Vagina (tissue), 2 donors: Measurements from ENCODE around the gene CD63. TPM values are rescaled to one million over a fixed set of nuclear protein-coding genes. Genes with fewer than 3 reads are reported as not detected.

Experiments used
- DNase-seq, 2 donors: peaks; one replicate each; pipeline ENCODE4 v3.0.0-alpha.2; 2017; ENCODE audit errors: extremely low spot score in 2 of 2
- H3K27ac ChIP-seq: fragments of 200-600 bp; sonication (generic); one replicate; pipeline ENCODE4 v1.5.1; 2019
- H3K27me3 ChIP-seq: fragments of 200-600 bp; sonication (generic); one replicate; pipeline ENCODE4 v1.5.1; 2019
- H3K36me3 ChIP-seq, 2 donors: fragments of 200-600 bp; sonication (generic); one replicate each; pipeline ENCODE4 v1.5.1; 2017 to 2019
- H3K4me1 ChIP-seq: fragments of 200-600 bp; sonication (generic); one replicate; pipeline ENCODE4 v1.5.1; 2019
- H3K4me3 ChIP-seq, 2 donors: fragments of 200-600 bp; sonication (generic); 1 replicate in 1 of 2; 2 replicates in 1 of 2; pipeline ENCODE4 v1.5.1; 2016 to 2019
- H3K9me3 ChIP-seq: fragments of 200-600 bp; sonication (generic); one replicate; pipeline ENCODE4 v1.5.1; 2019
- POLR2A ChIP-seq, 2 donors: fragments of 450-650 bp; IDR thresholded peaks; one replicate each; pipeline ENCODE4 v1.6.1; 2017; ENCODE audit warnings: antibody characterized with exemption in 2 of 2, mild to moderate bottlenecking in 2 of 2, moderate library complexity in 2 of 2
- POLR2AphosphoS5 ChIP-seq, 2 donors: sonication (generic); formaldehyde crosslinking; IDR thresholded peaks; one replicate each; pipeline ENCODE4 v1.9.0; 2017; ENCODE audit warnings: antibody characterized with exemption in 2 of 2, mild to moderate bottlenecking in 2 of 2, low read depth in 1 of 2; ENCODE audit not compliant: insufficient read depth in 1 of 2
- intact Hi-C: fragments of 100-400 bp; cut with DNase I; formaldehyde crosslinking; loops from one replicate; pipeline ENCODE4 v1.15.1; 2023
- total RNA-seq: library from RNA; depleted of rRNA; stranded (reverse); fragments of >200 nt; gene quantifications from one replicate; pipeline ENCODE4 v1.2.3, GENCODE V29; 2016
- TF ChIP-seq, protein P1 (sequence below), 3 experiments: fragments of 450-650 bp in 2 of 3; fragments of 200-600 bp in 1 of 3; sonication (generic) in 1 of 3; IDR thresholded peaks; one replicate each; pipeline ENCODE4 v1.5.1; 2017 to 2019; ENCODE audit warnings: antibody characterized with exemption in 3 of 3, mild to moderate bottlenecking in 2 of 3, moderate library complexity in 2 of 3

Gene CD63
- total RNA-seq, 1 donor from 2014 or later = 568 TPM

DNA sequence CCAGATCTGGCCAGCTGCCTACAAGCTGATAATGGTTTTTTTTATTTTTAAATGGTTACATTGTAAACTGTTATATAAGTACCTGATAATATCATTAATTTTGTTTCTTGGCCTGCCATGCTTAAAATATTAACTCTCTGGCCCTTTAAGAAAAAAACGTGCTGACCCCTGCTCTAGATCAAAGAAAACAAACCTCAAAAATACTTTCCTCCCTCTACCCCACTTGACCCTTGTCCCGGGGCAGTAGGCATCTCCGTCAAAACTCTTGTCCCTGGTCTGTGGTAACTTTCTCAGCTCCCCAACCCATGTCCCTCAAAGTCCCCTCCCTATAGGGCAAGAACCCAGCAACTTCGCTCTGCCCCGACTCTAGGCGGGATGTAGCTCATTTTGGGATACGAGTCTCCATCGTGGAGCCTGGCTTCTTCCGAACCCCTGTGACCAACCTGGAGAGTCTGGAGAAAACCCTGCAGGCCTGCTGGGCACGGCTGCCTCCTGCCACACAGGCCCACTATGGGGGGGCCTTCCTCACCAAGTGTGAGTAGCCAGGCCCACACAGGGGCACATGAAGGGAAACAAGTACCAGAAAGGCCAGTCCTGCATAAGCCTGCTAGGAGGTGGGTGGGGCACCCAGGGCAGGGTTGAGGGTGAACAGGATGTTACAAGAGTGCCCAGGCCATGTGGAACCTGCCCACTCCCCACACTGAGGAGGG, 5.1 kb downstream of the CD63 start:
- Histone ChIP-seq H3K36me3 (peaks cover 0 to 24% of the 10 kb centered on the region in 2 donors), H3K27me3 (no peaks in the 10 kb centered on the region), H3K27ac (peak overlapping the region; percentile 20), H3K9me3 (no peaks in the 10 kb centered on the region), H3K4me3 (no peak overlapping the region), H3K4me1 (peaks cover 62% of the 10 kb centered on the region)
- TF ChIP-seq POLR2A (IDR thresholded peaks at IDR 0.05) (no peak), POLR2AphosphoS5 (IDR thresholded peaks at IDR 0.05; ENCODE audit: insufficient read depth in 1 of 2, low read depth in 1 of 2) (no peak)
- TF ChIP-seq, protein P1, sequence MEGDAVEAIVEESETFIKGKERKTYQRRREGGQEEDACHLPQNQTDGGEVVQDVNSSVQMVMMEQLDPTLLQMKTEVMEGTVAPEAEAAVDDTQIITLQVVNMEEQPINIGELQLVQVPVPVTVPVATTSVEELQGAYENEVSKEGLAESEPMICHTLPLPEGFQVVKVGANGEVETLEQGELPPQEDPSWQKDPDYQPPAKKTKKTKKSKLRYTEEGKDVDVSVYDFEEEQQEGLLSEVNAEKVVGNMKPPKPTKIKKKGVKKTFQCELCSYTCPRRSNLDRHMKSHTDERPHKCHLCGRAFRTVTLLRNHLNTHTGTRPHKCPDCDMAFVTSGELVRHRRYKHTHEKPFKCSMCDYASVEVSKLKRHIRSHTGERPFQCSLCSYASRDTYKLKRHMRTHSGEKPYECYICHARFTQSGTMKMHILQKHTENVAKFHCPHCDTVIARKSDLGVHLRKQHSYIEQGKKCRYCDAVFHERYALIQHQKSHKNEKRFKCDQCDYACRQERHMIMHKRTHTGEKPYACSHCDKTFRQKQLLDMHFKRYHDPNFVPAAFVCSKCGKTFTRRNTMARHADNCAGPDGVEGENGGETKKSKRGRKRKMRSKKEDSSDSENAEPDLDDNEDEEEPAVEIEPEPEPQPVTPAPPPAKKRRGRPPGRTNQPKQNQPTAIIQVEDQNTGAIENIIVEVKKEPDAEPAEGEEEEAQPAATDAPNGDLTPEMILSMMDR (IDR thresholded peaks at IDR 0.05) = no peak
- DNase-seq = no peak
- intact Hi-C loops = no loop called here

DNA sequence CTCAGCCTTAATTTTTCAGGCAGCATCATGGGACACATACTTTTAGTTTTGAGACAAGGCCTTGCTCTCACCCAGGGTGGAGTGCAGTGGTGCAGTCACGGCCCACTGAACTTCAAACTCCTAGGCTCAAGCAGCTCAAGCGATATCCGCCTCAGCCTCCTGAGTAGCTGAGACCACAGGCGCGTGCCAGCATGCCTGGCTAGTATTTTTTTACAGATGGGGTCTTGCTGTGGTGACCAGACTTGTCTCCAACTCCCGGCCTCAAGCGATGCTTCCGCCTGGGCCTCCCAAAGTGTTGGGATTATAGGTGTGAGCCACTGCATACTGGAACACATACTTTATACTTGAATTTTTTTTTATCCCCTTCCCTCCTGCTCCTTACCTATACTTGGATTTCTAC, 5.9 kb downstream of the CD63 start:
- TF ChIP-seq POLR2A (IDR thresholded peaks at IDR 0.05) = no peak
- TF ChIP-seq, protein P1 (IDR thresholded peaks at IDR 0.05) = no peak
- no peak for TF ChIP-seq POLR2AphosphoS5 (IDR thresholded peaks at IDR 0.05; ENCODE audit: insufficient read depth in 1 of 2, low read depth in 1 of 2)
- Histone ChIP-seq H3K36me3 (peaks cover 0 to 24% of the 10 kb centered on the region in 2 donors), H3K27ac (peak overlapping the region; percentile 20), H3K4me3 (no peak overlapping the region), H3K9me3 (no peaks in the 10 kb centered on the region), H3K27me3 (no peaks in the 10 kb centered on the region), H3K4me1 (peaks cover 67% of the 10 kb centered on the region)
- intact Hi-C loops = no loop called here
- DNase-seq = no peak

DNA sequence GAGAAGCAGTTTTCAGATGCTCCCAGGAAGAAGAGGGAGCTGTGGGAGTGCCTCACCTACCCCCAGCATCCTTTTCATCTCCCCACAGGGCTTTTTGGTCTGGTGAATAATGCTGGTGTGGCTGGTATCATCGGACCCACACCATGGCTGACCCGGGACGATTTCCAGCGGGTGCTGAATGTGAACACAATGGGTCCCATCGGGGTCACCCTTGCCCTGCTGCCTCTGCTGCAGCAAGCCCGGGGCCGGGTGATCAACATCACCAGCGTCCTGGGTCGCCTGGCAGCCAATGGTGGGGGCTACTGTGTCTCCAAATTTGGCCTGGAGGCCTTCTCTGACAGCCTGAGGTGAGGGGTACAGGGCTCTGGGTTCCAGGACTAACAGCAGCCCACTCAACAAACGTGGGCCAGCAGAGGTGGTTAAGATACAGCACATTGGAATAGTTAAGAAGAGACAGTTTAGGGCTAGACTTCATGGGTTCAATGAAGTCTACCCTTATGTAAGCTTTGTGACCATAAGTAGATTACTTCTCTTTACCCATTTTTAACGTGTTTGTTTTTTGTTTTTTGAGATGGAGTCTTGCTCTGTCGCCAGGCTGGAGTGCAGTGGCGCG, 7.1 kb downstream of the CD63 start:
- intact Hi-C loops = no loop called here
- H3K4me1 ChIP-seq = peaks cover 67% of the 10 kb centered on the region
- H3K9me3 ChIP-seq = no peaks in the 10 kb centered on the region
- H3K4me3 ChIP-seq = no peak overlapping the region
- DNase-seq = no peak
- no peaks in the 10 kb centered on the region for H3K27me3 ChIP-seq
- H3K27ac ChIP-seq = peak overlapping the region; percentile 94
- peaks cover 0 to 24% of the 10 kb centered on the region in 2 donors for H3K36me3 ChIP-seq
- TF ChIP-seq POLR2AphosphoS5 (IDR thresholded peaks at IDR 0.05; ENCODE audit: insufficient read depth in 1 of 2, low read depth in 1 of 2) (no peak), POLR2A (IDR thresholded peaks at IDR 0.05) (no peak)
- TF ChIP-seq, protein P1 (IDR thresholded peaks at IDR 0.05) = no peak

DNA sequence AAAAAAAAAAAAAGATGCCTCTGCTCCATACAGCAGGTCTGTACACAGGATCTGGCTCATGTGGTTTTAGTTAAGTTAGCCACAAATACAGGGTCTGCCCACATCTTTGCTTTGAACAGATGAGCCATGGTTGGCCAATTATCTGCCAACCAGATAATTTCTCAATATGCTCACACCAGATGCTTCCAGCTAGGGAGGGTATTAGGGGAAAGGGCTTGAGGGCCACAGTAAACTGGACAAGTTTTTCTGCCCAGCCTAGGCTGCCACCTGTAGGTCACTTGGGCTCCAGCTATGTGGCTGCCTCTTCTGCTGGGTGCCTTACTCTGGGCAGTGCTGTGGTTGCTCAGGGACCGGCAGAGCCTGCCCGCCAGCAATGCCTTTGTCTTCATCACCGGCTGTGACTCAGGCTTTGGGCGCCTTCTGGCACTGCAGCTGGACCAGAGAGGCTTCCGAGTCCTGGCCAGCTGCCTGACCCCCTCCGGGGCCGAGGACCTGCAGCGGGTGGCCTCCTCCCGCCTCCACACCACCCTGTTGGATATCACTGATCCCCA, 7.8 kb downstream of the CD63 start:
- intact Hi-C loops = no loop called here
- TF ChIP-seq, protein P1 (IDR thresholded peaks at IDR 0.05) = peak in 2 of 3 experiments; percentile 13 to 46
- TF ChIP-seq POLR2A (IDR thresholded peaks at IDR 0.05) (no peak), POLR2AphosphoS5 (IDR thresholded peaks at IDR 0.05; ENCODE audit: insufficient read depth in 1 of 2, low read depth in 1 of 2) (peak in 1 of 2 donors; percentile 62)
- no peak for DNase-seq
- Histone ChIP-seq H3K36me3 (peaks cover 0 to 19% of the 10 kb centered on the region in 2 donors), H3K27me3 (no peaks in the 10 kb centered on the region), H3K9me3 (no peaks in the 10 kb centered on the region), H3K27ac (peak overlapping the region; percentile 94), H3K4me3 (no peak overlapping the region), H3K4me1 (peaks cover 62% of the 10 kb centered on the region)
